Trophoblast cell (in vitro differentiated cells and primary cell): ENCODE results near the gene MELK.

Source experiments
- DNase-seq, 2 donors: peaks; one replicate each; pipeline ENCODE4 v3.0.0-alpha.2; 2016
- H2AFZ ChIP-seq: 2 replicates; pipeline ENCODE4 v1.6.1; 2013; ENCODE audit warnings: low read length, moderate library complexity, mild to moderate bottlenecking; ENCODE audit not compliant: insufficient read depth, poor library complexity
- H2AK5ac ChIP-seq: 2 replicates; pipeline ENCODE4 v1.6.1; 2013; ENCODE audit warnings: mild to moderate bottlenecking, low read length
- H2BK120ac ChIP-seq: 2 replicates; pipeline ENCODE4 v1.6.1; 2013; ENCODE audit warnings: low read length, mild to moderate bottlenecking, moderate library complexity; ENCODE audit not compliant: insufficient read depth, poor library complexity
- H2BK12ac ChIP-seq: 2 replicates; pipeline ENCODE4 v1.6.1; 2013; ENCODE audit warnings: mild to moderate bottlenecking, low read length, moderate library complexity
- H2BK5ac ChIP-seq: 2 replicates; pipeline ENCODE4 v1.6.1; 2013; ENCODE audit warnings: low read length, low read depth, moderate library complexity, mild to moderate bottlenecking; ENCODE audit not compliant: poor library complexity
- H3K14ac ChIP-seq: 2 replicates; pipeline ENCODE4 v1.6.1; 2013; ENCODE audit warnings: mild to moderate bottlenecking, low read length
- H3K18ac ChIP-seq: 2 replicates; pipeline ENCODE4 v1.6.1; 2013; ENCODE audit warnings: mild to moderate bottlenecking, low read length
- H3K23ac ChIP-seq: 2 replicates; pipeline ENCODE4 v1.6.1; 2013; ENCODE audit warnings: low read length
- H3K27ac ChIP-seq: 2 replicates; pipeline ENCODE4 v1.5.1; 2013; ENCODE audit warnings: low read depth, mild to moderate bottlenecking, inconsistent platforms, low read length, moderate library complexity
- H3K27me3 ChIP-seq: 2 replicates; pipeline ENCODE4 v1.6.1; 2013; ENCODE audit warnings: inconsistent platforms, mild to moderate bottlenecking, low read length, moderate library complexity; ENCODE audit not compliant: insufficient read depth
- H3K36me3 ChIP-seq, 2 experiments: 1 replicate in 1 of 2; 2 replicates in 1 of 2; pipeline ENCODE4 v1.6.1; 2013; ENCODE audit warnings: low read length in 2 of 2, mild to moderate bottlenecking in 2 of 2, moderate library complexity in 1 of 2; ENCODE audit not compliant: insufficient read depth in 2 of 2, control insufficient read depth in 1 of 2
- H3K4ac ChIP-seq: 2 replicates; pipeline ENCODE4 v1.6.1; 2013; ENCODE audit warnings: low read depth, mild to moderate bottlenecking, low read length, moderate library complexity
- H3K4me1 ChIP-seq, 2 experiments: 1 replicate in 1 of 2; 2 replicates in 1 of 2; pipeline ENCODE4 v1.6.1; 2013; ENCODE audit warnings: low read length in 2 of 2, mild to moderate bottlenecking in 2 of 2, moderate library complexity in 1 of 2; ENCODE audit not compliant: insufficient read depth in 2 of 2, control insufficient read depth in 1 of 2
- H3K4me2 ChIP-seq: 2 replicates; pipeline ENCODE4 v1.6.1; 2013; ENCODE audit warnings: inconsistent platforms, mild to moderate bottlenecking, low read length, moderate library complexity
- H3K4me3 ChIP-seq: 2 replicates; pipeline ENCODE4 v1.5.1; 2013; ENCODE audit warnings: mild to moderate bottlenecking, low read depth, low read length, inconsistent platforms
- H3K79me1 ChIP-seq: one replicate; pipeline ENCODE4 v1.6.1; 2013; ENCODE audit warnings: low read length
- H3K79me2 ChIP-seq: 2 replicates; pipeline ENCODE4 v1.6.1; 2013; ENCODE audit warnings: low read length, mild to moderate bottlenecking; ENCODE audit not compliant: control insufficient read depth, insufficient read depth, poor library complexity
- H3K9ac ChIP-seq: 2 replicates; pipeline ENCODE4 v1.6.1; 2013; ENCODE audit warnings: mild to moderate bottlenecking, low read length
- H3K9me3 ChIP-seq: 2 replicates; pipeline ENCODE4 v1.6.1; 2013; ENCODE audit warnings: low read depth, mild to moderate bottlenecking, control low read depth, inconsistent platforms, low read length; ENCODE audit not compliant: insufficient read depth
- H4K12ac ChIP-seq: 2 replicates; pipeline ENCODE4 v1.6.1; 2013; ENCODE audit warnings: low read depth, mild to moderate bottlenecking, low read length, moderate library complexity
- H4K8ac ChIP-seq: 2 replicates; pipeline ENCODE4 v1.6.1; 2013; ENCODE audit warnings: low read depth, mild to moderate bottlenecking, low read length, moderate library complexity
- H4K91ac ChIP-seq: one replicate; pipeline ENCODE4 v1.6.1; 2013; ENCODE audit warnings: low read depth, mild to moderate bottlenecking, low read length, moderate library complexity
- WGBS: extraction: QIAGEN DNeasy Blood & Tissue Kit; methylation state at CpG from one replicate; pipeline ENCODE4 v1.1.7; 2013; ENCODE audit warnings: missing lambda C conversion rate; ENCODE audit not compliant: insufficient read length, insufficient coverage; ENCODE audit errors: extremely low coverage; 5-methylcytosine and 5-hydroxymethylcytosine counted together

MELK gene

DNA sequence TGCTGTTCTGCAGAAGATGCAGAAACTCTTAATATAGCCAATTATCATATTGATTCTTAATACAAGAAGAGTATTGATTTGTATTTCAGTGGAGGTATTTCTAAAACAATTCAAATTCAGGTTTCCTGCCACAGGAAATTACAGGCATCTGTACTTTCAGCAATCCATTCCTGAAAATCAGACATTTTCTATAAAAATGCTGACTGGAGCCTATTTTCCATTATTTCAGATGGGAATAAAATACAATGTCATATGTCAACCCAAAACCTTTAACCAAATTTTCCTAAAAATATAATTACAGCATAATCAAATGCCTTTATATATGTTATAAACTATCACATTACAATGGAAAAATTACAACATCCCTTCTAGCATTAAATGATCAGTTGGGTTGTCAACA, 131.5 kb downstream of the MELK start:
- no peak overlapping the region for H2BK120ac ChIP-seq
- H3K4ac ChIP-seq, result no peak overlapping the region
- H2AK5ac ChIP-seq, result no peak overlapping the region
- H4K12ac ChIP-seq, result no peak overlapping the region
- H4K8ac ChIP-seq, result no peak overlapping the region
- no peaks in the 10 kb centered on the region for H3K79me1 ChIP-seq
- no peak overlapping the region for H4K91ac ChIP-seq
- no peak overlapping the region for H3K4me3 ChIP-seq
- no peaks in the 10 kb centered on the region for H3K27me3 ChIP-seq
- H3K79me2 ChIP-seq, result no peaks in the 10 kb centered on the region
- no peak overlapping the region for H3K23ac ChIP-seq
- H3K4me1 ChIP-seq, result no peaks in the 10 kb centered on the region
- H3K9ac ChIP-seq, result no peak overlapping the region
- no peak overlapping the region for H2BK5ac ChIP-seq
- no peak overlapping the region for H3K27ac ChIP-seq
- no peak overlapping the region for H2BK12ac ChIP-seq
- H3K4me2 ChIP-seq, result no peak overlapping the region
- H3K36me3 ChIP-seq, result no peaks in the 10 kb centered on the region
- no peak overlapping the region for H3K18ac ChIP-seq
- no peak overlapping the region for H3K14ac ChIP-seq
- no peak overlapping the region for H2AFZ ChIP-seq
- H3K9me3 ChIP-seq, result peaks cover 2% of the 10 kb centered on the region
- DNase-seq, result no peak

DNA sequence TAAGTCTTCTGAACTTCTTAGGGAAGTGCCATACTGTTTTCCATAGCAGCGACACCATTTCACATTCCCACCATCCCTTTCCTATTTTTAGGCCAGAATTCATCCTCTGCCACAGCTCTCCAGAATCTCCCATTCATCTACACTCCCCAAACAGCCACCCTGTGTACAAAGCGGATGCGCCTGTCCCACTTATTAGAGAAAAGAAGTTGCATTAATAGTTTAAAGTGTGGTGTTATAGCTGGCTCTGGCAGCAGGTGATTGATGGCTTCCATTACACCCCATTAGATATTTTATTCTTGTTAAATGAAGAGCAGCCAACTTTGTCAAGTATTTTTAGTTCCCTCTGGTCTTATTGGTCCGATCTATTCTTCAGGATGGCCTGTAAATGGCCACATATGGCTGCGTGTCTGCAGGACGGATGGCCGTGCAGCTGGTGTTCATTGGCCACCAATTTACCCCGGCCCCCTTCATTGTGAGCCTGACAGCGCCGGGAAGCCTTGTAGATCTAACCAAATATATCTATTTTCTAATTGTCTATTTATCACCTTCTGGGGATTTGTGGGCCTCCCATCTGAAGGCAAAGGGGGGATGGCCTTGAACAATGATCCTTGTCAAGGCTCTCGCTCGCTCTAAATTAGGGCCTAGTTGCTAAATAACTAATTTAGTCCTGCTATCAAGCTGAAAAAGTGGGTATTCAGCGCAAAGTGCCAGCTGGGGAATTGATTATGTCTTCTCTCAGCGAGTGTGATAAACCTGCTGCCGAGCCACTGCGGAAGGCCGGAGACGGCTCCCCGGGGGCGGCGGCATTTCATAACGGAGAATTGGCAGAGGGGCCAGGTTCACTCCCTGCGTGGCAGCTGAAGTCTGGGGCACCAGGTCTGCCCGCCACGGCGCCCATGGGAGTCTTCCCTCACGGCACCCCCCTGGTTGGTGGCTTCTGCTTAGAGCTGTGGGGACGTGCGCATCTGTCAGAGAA, 141.1 kb downstream of the MELK start:
- H3K27me3 ChIP-seq, result no peaks in the 10 kb centered on the region
- no peak overlapping the region for H2BK5ac ChIP-seq
- no peak overlapping the region for H3K23ac ChIP-seq
- no peak overlapping the region for H2BK12ac ChIP-seq
- no peak overlapping the region for H3K14ac ChIP-seq
- H4K91ac ChIP-seq, result no peak overlapping the region
- no peak overlapping the region for H2BK120ac ChIP-seq
- H4K12ac ChIP-seq, result no peak overlapping the region
- no peaks in the 10 kb centered on the region for H3K36me3 ChIP-seq
- no peak overlapping the region for H3K4me2 ChIP-seq
- H2AK5ac ChIP-seq, result no peak overlapping the region
- H3K4me3 ChIP-seq, result no peak overlapping the region
- no peak overlapping the region for H3K9ac ChIP-seq
- no peak overlapping the region for H3K27ac ChIP-seq
- H3K18ac ChIP-seq, result no peak overlapping the region
- WGBS, result no CpG with 5 or more reads among the region's 29 CpGs
- no peaks in the 10 kb centered on the region for H3K79me2 ChIP-seq
- H3K4me1 ChIP-seq, result peaks cover 0 to 1% of the 10 kb centered on the region in 2 experiments
- H3K79me1 ChIP-seq, result no peaks in the 10 kb centered on the region
- no peaks in the 10 kb centered on the region for H3K9me3 ChIP-seq
- no peak for DNase-seq
- no peak overlapping the region for H2AFZ ChIP-seq
- no peak overlapping the region for H3K4ac ChIP-seq
- no peak overlapping the region for H4K8ac ChIP-seq

DNA sequence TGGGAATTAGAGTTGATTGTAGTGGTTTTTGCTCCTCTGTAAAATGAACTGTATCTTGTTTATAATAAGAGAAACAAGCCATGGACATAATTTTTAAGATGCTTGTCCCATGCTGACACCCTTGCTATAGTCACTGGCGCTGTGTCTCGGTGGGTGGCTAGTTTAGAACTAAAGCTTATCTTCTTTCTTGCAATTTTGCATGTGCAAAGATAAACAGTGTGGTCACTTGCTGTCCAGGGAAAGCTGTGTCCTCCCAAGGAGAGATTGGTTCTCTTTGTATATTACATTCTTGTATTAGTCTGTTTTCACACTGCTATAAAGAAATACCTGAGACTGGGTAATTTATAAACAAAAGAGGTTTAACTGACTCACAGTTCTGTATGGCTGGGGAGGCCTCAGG, 143.8 kb downstream of the MELK start:
- H3K36me3 ChIP-seq, result no peaks in the 10 kb centered on the region
- H3K9me3 ChIP-seq, result no peaks in the 10 kb centered on the region
- H3K4me2 ChIP-seq, result no peak overlapping the region
- no peak overlapping the region for H3K4ac ChIP-seq
- H4K91ac ChIP-seq, result no peak overlapping the region
- no peak for DNase-seq
- no peak overlapping the region for H4K12ac ChIP-seq
- no peak overlapping the region for H2AFZ ChIP-seq
- no peaks in the 10 kb centered on the region for H3K79me1 ChIP-seq
- no peak overlapping the region for H2BK5ac ChIP-seq
- H4K8ac ChIP-seq, result no peak overlapping the region
- no peak overlapping the region for H3K18ac ChIP-seq
- H2AK5ac ChIP-seq, result no peak overlapping the region
- H3K14ac ChIP-seq, result no peak overlapping the region
- H3K79me2 ChIP-seq, result no peaks in the 10 kb centered on the region
- no peak overlapping the region for H3K27ac ChIP-seq
- no peak overlapping the region for H2BK12ac ChIP-seq
- no peak overlapping the region for H2BK120ac ChIP-seq
- H3K27me3 ChIP-seq, result no peaks in the 10 kb centered on the region
- WGBS, result no CpG with 5 or more reads among the region's 2 CpGs
- H3K9ac ChIP-seq, result no peak overlapping the region
- peaks cover 0 to 1% of the 10 kb centered on the region in 2 experiments for H3K4me1 ChIP-seq
- no peak overlapping the region for H3K23ac ChIP-seq
- H3K4me3 ChIP-seq, result no peak overlapping the region

DNA sequence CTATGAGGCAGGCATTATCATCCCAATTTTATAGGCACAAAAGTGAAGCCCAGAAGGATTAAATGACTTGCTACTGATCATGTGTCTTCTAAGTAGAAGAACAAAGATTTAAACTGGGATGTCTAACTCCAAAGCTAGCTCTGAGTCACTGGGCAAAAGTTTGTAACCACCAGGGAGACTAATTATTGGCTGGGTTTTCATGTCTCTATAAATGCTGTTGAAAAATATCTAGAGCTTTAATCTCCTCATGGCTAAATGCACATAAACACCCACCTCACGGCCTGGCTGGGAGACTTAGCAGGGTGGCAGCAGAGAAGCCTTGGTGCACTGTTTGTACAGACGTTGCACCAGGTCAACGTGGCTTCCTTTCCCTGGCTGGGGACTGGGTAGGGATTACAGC, 144.6 kb downstream of the MELK start:
- Histone ChIP-seq H3K4me2 (no peak overlapping the region), H2AFZ (no peak overlapping the region), H3K4ac (no peak overlapping the region), H3K14ac (no peak overlapping the region), H3K27ac (no peak overlapping the region), H3K9me3 (no peaks in the 10 kb centered on the region), H3K18ac (no peak overlapping the region), H3K36me3 (no peaks in the 10 kb centered on the region), H3K9ac (no peak overlapping the region), H2AK5ac (no peak overlapping the region), H4K8ac (no peak overlapping the region), H3K4me1 (peaks cover 0 to 1% of the 10 kb centered on the region in 2 experiments), H2BK12ac (no peak overlapping the region), H4K91ac (no peak overlapping the region), H3K27me3 (no peaks in the 10 kb centered on the region), H3K4me3 (no peak overlapping the region), H3K23ac (no peak overlapping the region), H4K12ac (no peak overlapping the region), H2BK5ac (no peak overlapping the region), H2BK120ac (no peak overlapping the region), H3K79me2 (no peaks in the 10 kb centered on the region), H3K79me1 (no peaks in the 10 kb centered on the region)
- WGBS, result no CpG with 5 or more reads among the region's 3 CpGs
- no peak for DNase-seq
